ENCODE data around the gene LRRK1.

DNA sequence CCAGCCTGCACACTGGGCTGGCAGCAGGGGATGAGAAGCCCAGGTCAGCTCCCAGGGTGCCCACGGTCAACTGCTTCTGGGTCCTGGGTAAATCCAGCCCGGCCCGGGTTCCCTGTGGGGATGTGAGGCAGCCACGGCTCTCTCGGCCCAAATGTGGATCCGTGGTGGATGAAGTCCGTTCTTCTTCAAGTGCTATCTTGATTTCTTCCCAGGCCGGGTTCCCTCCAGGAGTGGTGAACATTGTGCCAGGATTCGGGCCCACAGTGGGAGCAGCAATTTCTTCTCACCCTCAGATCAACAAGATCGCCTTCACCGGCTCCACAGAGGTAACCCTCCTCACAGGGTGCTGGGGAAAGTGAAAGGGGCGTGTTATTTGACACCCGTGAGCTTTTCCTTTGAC is 23.4 kb upstream of the LRRK1 start:
- no peak for TF ChIP-seq MAX (IDR thresholded peaks at IDR 0.05; ENCODE audit: low read depth)
- no peak for TF ChIP-seq TAF1 (IDR thresholded peaks at IDR 0.05; ENCODE audit: borderline replicate concordance, low read depth, low read length)
- no peak for TF ChIP-seq CTCF (IDR thresholded peaks at IDR 0.05)
- TF ChIP-seq RAD21 (IDR thresholded peaks at IDR 0.05; ENCODE audit: low read length) = no peak
- no peak for TF ChIP-seq ELF1 (IDR thresholded peaks at IDR 0.05)
- TF ChIP-seq TCF12 (IDR thresholded peaks at IDR 0.05) = no peak
- TF ChIP-seq, protein P1, sequence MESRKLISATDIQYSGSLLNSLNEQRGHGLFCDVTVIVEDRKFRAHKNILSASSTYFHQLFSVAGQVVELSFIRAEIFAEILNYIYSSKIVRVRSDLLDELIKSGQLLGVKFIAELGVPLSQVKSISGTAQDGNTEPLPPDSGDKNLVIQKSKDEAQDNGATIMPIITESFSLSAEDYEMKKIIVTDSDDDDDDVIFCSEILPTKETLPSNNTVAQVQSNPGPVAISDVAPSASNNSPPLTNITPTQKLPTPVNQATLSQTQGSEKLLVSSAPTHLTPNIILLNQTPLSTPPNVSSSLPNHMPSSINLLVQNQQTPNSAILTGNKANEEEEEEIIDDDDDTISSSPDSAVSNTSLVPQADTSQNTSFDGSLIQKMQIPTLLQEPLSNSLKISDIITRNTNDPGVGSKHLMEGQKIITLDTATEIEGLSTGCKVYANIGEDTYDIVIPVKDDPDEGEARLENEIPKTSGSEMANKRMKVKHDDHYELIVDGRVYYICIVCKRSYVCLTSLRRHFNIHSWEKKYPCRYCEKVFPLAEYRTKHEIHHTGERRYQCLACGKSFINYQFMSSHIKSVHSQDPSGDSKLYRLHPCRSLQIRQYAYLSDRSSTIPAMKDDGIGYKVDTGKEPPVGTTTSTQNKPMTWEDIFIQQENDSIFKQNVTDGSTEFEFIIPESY (IDR thresholded peaks at IDR 0.05; ENCODE audit: borderline replicate concordance, low read depth) = no peak
- no peak for TF ChIP-seq EZH2phosphoT487 (IDR thresholded peaks at IDR 0.05; ENCODE audit: borderline replicate concordance, low read depth)
- no peak for TF ChIP-seq RFX5 (IDR thresholded peaks at IDR 0.05; ENCODE audit: low read length)
